ENCODE results near the gene IMMT. TPM values are rescaled to one million over a fixed set of nuclear protein-coding genes. Genes with fewer than 3 reads are reported as not detected.
A peak's percentile ranks its signal among the peaks of the same experiment; 100 is the strongest.

Gene IMMT
- total and polyA plus RNA-seq, 2 donors (not counting 1 experiment from before 2014, with no cell fraction given): 23.5 to 66.0 TPM

- peak overlapping the region in 1 of 5 experiments; percentile 14 for H3K4me3 ChIP-seq (ENCODE audit: control extremely low read depth in 1 of 5, extremely low read depth in 1 of 5, insufficient read depth in 1 of 5, low read depth in 2 of 5, low read length in 4 of 5)
- intact Hi-C loops (cut with micrococcal nuclease): no loop called here
- H3K9ac ChIP-seq (ENCODE audit: low read length): no peak overlapping the region
- peak overlapping the region; percentile 42 for H3K27ac Mint-ChIP-seq
- ChIA-PET CTCF (interaction anchor here (0.7 to 1.9 kb wide), 2 partner anchors 23 to 177 kb away, joined by 3 to 13 read pairs; no protein-coding TSS in a partner anchor), POLR2A (interaction anchor here (0.7 kb wide), 1 partner anchor 43 kb away, joined by 5 read pairs; no protein-coding TSS in a partner anchor)
- H3K27me3 ChIP-seq (replicated peaks in 1 of 4; ENCODE audit: control extremely low read depth in 1 of 4, control insufficient read depth in 3 of 4, insufficient read depth in 4 of 4, low read length in 3 of 4): no peaks in the 10 kb centered on the region
- H3K4me1 Mint-ChIP-seq: peaks cover 56% of the 10 kb centered on the region
- H3K9me3 Mint-ChIP-seq (ENCODE audit: insufficient read depth): no peaks in the 10 kb centered on the region
- H3K79me2 ChIP-seq (ENCODE audit: control insufficient read depth, insufficient read depth, low read length): no peaks in the 10 kb centered on the region
- ATAC-seq (ENCODE audit: low read depth): peak; percentile 56
- H3K27me3 Mint-ChIP-seq: no peaks in the 10 kb centered on the region
- 58% methylated on average over 4 of the region's 5 CpGs for WGBS (ENCODE audit: insufficient coverage)
- peak overlapping the region in 1 of 2 donors; percentile 57 for H3K27ac ChIP-seq (ENCODE audit: low read length in 2 of 2)
- H3K4me2 ChIP-seq (replicated peaks; ENCODE audit: low read depth, low read length, poor library complexity, severe bottlenecking): peak overlapping the region; percentile 54
- TF ChIP-seq CTCF (IDR thresholded peaks at IDR 0.05) (peak; percentile 22), EZH2 (IDR thresholded peaks at IDR 0.05; ENCODE audit: borderline replicate concordance, insufficient read depth, low read depth, low read length, poor library complexity, severe bottlenecking) (no peak)
- peaks cover 0 to 3% (median 0%) of the 10 kb centered on the region in 3 donors for H3K9me3 ChIP-seq (ENCODE audit: control extremely low read depth in 1 of 3, control insufficient read depth in 2 of 3, insufficient read depth in 1 of 3, low read length in 2 of 3)
- DNase-seq: peak; percentile 65
- peaks cover 48 to 50% of the 10 kb centered on the region in 2 donors for H3K4me1 ChIP-seq (ENCODE audit: control insufficient read depth in 2 of 2, insufficient read depth in 2 of 2, low read length in 2 of 2)
- H3K36me3 ChIP-seq (replicated peaks in 1 of 2; ENCODE audit: control extremely low read depth in 1 of 2, control insufficient read depth in 1 of 2, extremely low read depth in 1 of 2, insufficient read depth in 2 of 2, low read length in 1 of 2): no peaks in the 10 kb centered on the region
- no peak overlapping the region for H2AFZ ChIP-seq (ENCODE audit: insufficient read depth, low read depth, low read length, poor library complexity, severe bottlenecking)
- H3K4me3 Mint-ChIP-seq: peak overlapping the region; percentile 23
- no peaks in the 10 kb centered on the region for H4K20me1 ChIP-seq (ENCODE audit: control insufficient read depth, insufficient read depth, low read length, poor library complexity, severe bottlenecking)
Observed at GRCh38 chr2:86243950-86244733, 48.9 kb upstream of the IMMT start.

- ChIA-PET POLR2A (no interaction called here), CTCF (no interaction called here)
- Mint-ChIP-seq H3K9me3 (ENCODE audit: insufficient read depth) (no peaks in the 10 kb centered on the region), H3K27ac (peak overlapping the region; percentile 42), H3K4me1 (peaks cover 65% of the 10 kb centered on the region), H3K27me3 (no peaks in the 10 kb centered on the region), H3K4me3 (peak overlapping the region; percentile 23)
- Histone ChIP-seq H3K9me3 (ENCODE audit: control extremely low read depth in 1 of 3, control insufficient read depth in 2 of 3, insufficient read depth in 1 of 3, low read length in 2 of 3) (peaks cover 0 to 3% (median 0%) of the 10 kb centered on the region in 3 donors), H4K20me1 (ENCODE audit: control insufficient read depth, insufficient read depth, low read length, poor library complexity, severe bottlenecking) (no peaks in the 10 kb centered on the region), H3K79me2 (ENCODE audit: control insufficient read depth, insufficient read depth, low read length) (no peaks in the 10 kb centered on the region), H3K4me3 (ENCODE audit: control extremely low read depth in 1 of 5, extremely low read depth in 1 of 5, insufficient read depth in 1 of 5, low read depth in 2 of 5, low read length in 4 of 5) (no peak overlapping the region), H2AFZ (ENCODE audit: insufficient read depth, low read depth, low read length, poor library complexity, severe bottlenecking) (no peak overlapping the region), H3K4me2 (replicated peaks; ENCODE audit: low read depth, low read length, poor library complexity, severe bottlenecking) (peak overlapping the region; percentile 54), H3K9ac (ENCODE audit: low read length) (no peak overlapping the region), H3K4me1 (ENCODE audit: control insufficient read depth in 2 of 2, insufficient read depth in 2 of 2, low read length in 2 of 2) (peaks cover 57 to 59% of the 10 kb centered on the region in 2 donors), H3K27me3 (replicated peaks in 1 of 4; ENCODE audit: control extremely low read depth in 1 of 4, control insufficient read depth in 3 of 4, insufficient read depth in 4 of 4, low read length in 3 of 4) (no peaks in the 10 kb centered on the region), H3K36me3 (replicated peaks in 1 of 2; ENCODE audit: control extremely low read depth in 1 of 2, control insufficient read depth in 1 of 2, extremely low read depth in 1 of 2, insufficient read depth in 2 of 2, low read length in 1 of 2) (no peaks in the 10 kb centered on the region), H3K27ac (ENCODE audit: low read length in 2 of 2) (no peak overlapping the region)
- intact Hi-C loops (cut with micrococcal nuclease): no loop called here
- ATAC-seq (ENCODE audit: low read depth): no peak
- TF ChIP-seq EZH2 (IDR thresholded peaks at IDR 0.05; ENCODE audit: borderline replicate concordance, insufficient read depth, low read depth, low read length, poor library complexity, severe bottlenecking) (no peak), CTCF (IDR thresholded peaks at IDR 0.05) (no peak)
- WGBS (ENCODE audit: insufficient coverage): 80% methylated on average over 1 of the region's 6 CpGs
- DNase-seq: no peak
Observed at GRCh38 chr2:86243272-86243671, 48.0 kb upstream of the IMMT start.

All from B cell (primary cell).